Vagina (tissue), 2 donors: ENCODE data around the gene RAC2. TPM values are rescaled to one million over a fixed set of nuclear protein-coding genes. Genes with fewer than 3 reads are reported as not detected.

ENCODE experiments used
- DNase-seq, 2 donors: peaks; one replicate each; pipeline ENCODE4 v3.0.0-alpha.2; 2017; ENCODE audit errors: extremely low spot score in 2 of 2
- H3K27ac ChIP-seq: fragments of 200-600 bp; sonication (generic); one replicate; pipeline ENCODE4 v1.5.1; 2019
- H3K27me3 ChIP-seq: fragments of 200-600 bp; sonication (generic); one replicate; pipeline ENCODE4 v1.5.1; 2019
- H3K36me3 ChIP-seq, 2 donors: fragments of 200-600 bp; sonication (generic); one replicate each; pipeline ENCODE4 v1.5.1; 2017 to 2019
- H3K4me1 ChIP-seq: fragments of 200-600 bp; sonication (generic); one replicate; pipeline ENCODE4 v1.5.1; 2019
- H3K4me3 ChIP-seq, 2 donors: fragments of 200-600 bp; sonication (generic); 1 replicate in 1 of 2; 2 replicates in 1 of 2; pipeline ENCODE4 v1.5.1; 2016 to 2019
- H3K9me3 ChIP-seq: fragments of 200-600 bp; sonication (generic); one replicate; pipeline ENCODE4 v1.5.1; 2019
- CTCF ChIP-seq, 3 experiments: fragments of 450-650 bp in 2 of 3; fragments of 200-600 bp in 1 of 3; sonication (generic) in 1 of 3; IDR thresholded peaks; one replicate each; pipeline ENCODE4 v1.5.1; 2017 to 2019; ENCODE audit warnings: antibody characterized with exemption in 3 of 3, mild to moderate bottlenecking in 2 of 3, moderate library complexity in 2 of 3
- POLR2A ChIP-seq, 2 donors: fragments of 450-650 bp; IDR thresholded peaks; one replicate each; pipeline ENCODE4 v1.6.1; 2017; ENCODE audit warnings: antibody characterized with exemption in 2 of 2, mild to moderate bottlenecking in 2 of 2, moderate library complexity in 2 of 2
- POLR2AphosphoS5 ChIP-seq, 2 donors: sonication (generic); formaldehyde crosslinking; IDR thresholded peaks; one replicate each; pipeline ENCODE4 v1.9.0; 2017; ENCODE audit warnings: antibody characterized with exemption in 2 of 2, mild to moderate bottlenecking in 2 of 2, low read depth in 1 of 2; ENCODE audit not compliant: insufficient read depth in 1 of 2
- intact Hi-C: fragments of 100-400 bp; cut with DNase I; formaldehyde crosslinking; loops from one replicate; pipeline ENCODE4 v1.15.1; 2023
- total RNA-seq: library from RNA; depleted of rRNA; stranded (reverse); fragments of >200 nt; gene quantifications from one replicate; pipeline ENCODE4 v1.2.3, GENCODE V29; 2016

Gene RAC2
- total RNA-seq, 1 donor from 2014 or later, result 15.7 TPM

GRCh38 chr22:37266581-37267134 lies 22.6 kb upstream of the RAC2 start:
- no peak for DNase-seq
- Histone ChIP-seq H3K36me3 (no peaks in the 10 kb centered on the region), H3K27me3 (no peaks in the 10 kb centered on the region), H3K4me3 (no peak overlapping the region), H3K9me3 (peaks cover 12% of the 10 kb centered on the region), H3K27ac (no peak overlapping the region), H3K4me1 (no peaks in the 10 kb centered on the region)
- TF ChIP-seq CTCF (IDR thresholded peaks at IDR 0.05) (no peak), POLR2A (IDR thresholded peaks at IDR 0.05) (no peak), POLR2AphosphoS5 (IDR thresholded peaks at IDR 0.05; ENCODE audit: insufficient read depth in 1 of 2, low read depth in 1 of 2) (no peak)
- intact Hi-C loops, result no loop called here

- DNase-seq, result no peak
- H3K9me3 ChIP-seq, result peaks cover 12% of the 10 kb centered on the region
- H3K27ac ChIP-seq, result no peak overlapping the region
- TF ChIP-seq CTCF (IDR thresholded peaks at IDR 0.05) (no peak), POLR2AphosphoS5 (IDR thresholded peaks at IDR 0.05; ENCODE audit: insufficient read depth in 1 of 2, low read depth in 1 of 2) (no peak), POLR2A (IDR thresholded peaks at IDR 0.05) (no peak)
- H3K27me3 ChIP-seq, result no peaks in the 10 kb centered on the region
- H3K36me3 ChIP-seq, result no peaks in the 10 kb centered on the region
- H3K4me3 ChIP-seq, result no peak overlapping the region
- no peaks in the 10 kb centered on the region for H3K4me1 ChIP-seq
- intact Hi-C loops, result loop anchor here (5.0 kb wide), 1 partner anchor 102 kb away; no protein-coding TSS in a partner anchor
These were observed 20.2 kb upstream of the RAC2 start for GRCh38 chr22:37263966-37264887.

- TF ChIP-seq POLR2AphosphoS5 (IDR thresholded peaks at IDR 0.05; ENCODE audit: insufficient read depth in 1 of 2, low read depth in 1 of 2) (no peak), POLR2A (IDR thresholded peaks at IDR 0.05) (no peak), CTCF (IDR thresholded peaks at IDR 0.05) (no peak)
- H3K36me3 ChIP-seq, result no peaks in the 10 kb centered on the region
- no peaks in the 10 kb centered on the region for H3K27me3 ChIP-seq
- intact Hi-C loops, result loop anchor here (5.0 kb wide), 1 partner anchor 100 kb away; no protein-coding TSS in a partner anchor
- H3K9me3 ChIP-seq, result peaks cover 12% of the 10 kb centered on the region
- no peak overlapping the region for H3K4me3 ChIP-seq
- no peak for DNase-seq
- no peaks in the 10 kb centered on the region for H3K4me1 ChIP-seq
- H3K27ac ChIP-seq, result no peak overlapping the region
These were observed 18.3 kb upstream of the RAC2 start for GRCh38 chr22:37262346-37262745.

GRCh38 chr22:37260901-37261336 lies 16.9 kb upstream of the RAC2 start:
- peaks cover 12% of the 10 kb centered on the region for H3K9me3 ChIP-seq
- H3K27me3 ChIP-seq, result no peaks in the 10 kb centered on the region
- no peaks in the 10 kb centered on the region for H3K36me3 ChIP-seq
- H3K4me1 ChIP-seq, result no peaks in the 10 kb centered on the region
- TF ChIP-seq POLR2A (IDR thresholded peaks at IDR 0.05) (no peak), CTCF (IDR thresholded peaks at IDR 0.05) (peak in 2 of 3 experiments; percentile 61 to 64)
- intact Hi-C loops, result loop anchor here (5.0 kb wide), 1 partner anchor 99 kb away; no protein-coding TSS in a partner anchor
- no peak overlapping the region for H3K27ac ChIP-seq
- H3K4me3 ChIP-seq, result no peak overlapping the region
- DNase-seq, result no peak
